ENCODE measurements around the gene DNAJC5G. TPM values are rescaled to one million over a fixed set of nuclear protein-coding genes. Genes with fewer than 3 reads are reported as not detected.

Gene DNAJC5G
- total and polyA plus RNA-seq, 9 of the 15 experiments (the other 6 are each of a cell fraction or from before 2014, with no cell fraction given): not detected

DNA sequence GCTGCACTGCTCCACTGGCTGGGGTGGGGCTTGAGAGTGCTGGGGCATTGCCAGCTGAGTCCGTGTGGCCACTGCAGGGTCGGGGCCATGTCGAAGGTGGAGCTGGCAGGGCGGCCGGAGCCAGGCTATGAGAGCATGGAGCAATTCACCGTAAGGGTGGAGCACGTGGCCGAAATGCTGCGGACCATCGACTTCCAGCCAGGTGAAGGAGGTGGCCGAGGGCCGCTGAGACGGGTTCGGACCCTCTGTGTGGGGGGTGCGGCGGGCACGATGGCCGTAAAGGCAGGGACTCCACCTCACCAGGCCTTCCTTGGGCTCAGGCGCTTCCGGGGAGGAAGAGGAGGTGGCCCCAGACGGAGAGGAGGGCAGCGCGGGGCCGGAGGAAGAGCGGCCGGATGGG is 30.9 kb downstream of the DNAJC5G start:
- intact Hi-C loops (cut with micrococcal nuclease): no loop called here
- Histone ChIP-seq H3K4me2 (ENCODE audit: insufficient read depth, low read length) (no peak overlapping the region), H3K9me1 (ENCODE audit: control insufficient read depth, insufficient read depth, low read length) (no peaks in the 10 kb centered on the region), H3K27ac (ENCODE audit: extremely low read depth, low read depth, low read length) (no peak overlapping the region), H3K36me3 (ENCODE audit: control insufficient read depth, insufficient read depth, low read length) (peaks cover 15% of the 10 kb centered on the region; the same call in 2 of the 3 replicates), H3K27me3 (ENCODE audit: control insufficient read depth in 2 of 2, insufficient read depth in 2 of 2, low read length in 2 of 2) (no peaks in the 10 kb centered on the region), H2AFZ (ENCODE audit: low read depth, low read length) (no peak overlapping the region), H3K9me3 (replicated peaks; ENCODE audit: control insufficient read depth, insufficient read depth, low read depth, low read length) (no peaks in the 10 kb centered on the region), H3K4me1 (replicated peaks in 1 of 2; ENCODE audit: control insufficient read depth in 2 of 2, insufficient read depth in 2 of 2, low read length in 2 of 2) (peaks cover 0 to 8% of the 10 kb centered on the region in 2 experiments; a peak in 3 of 5 replicates), H3K4me3 (no peak overlapping the region), H4K20me1 (replicated peaks; ENCODE audit: control insufficient read depth, insufficient read depth, low read length) (no peaks in the 10 kb centered on the region), H3K9ac (ENCODE audit: insufficient read depth in 1 of 2, low read depth in 2 of 2, low read length in 2 of 2) (no peak overlapping the region), H3K79me2 (ENCODE audit: control insufficient read depth, insufficient read depth, low read length) (no peaks in the 10 kb centered on the region)
- ChIA-PET POLR2A (interaction anchor here (1.0 kb wide), 1 partner anchor 178 kb away, joined by 3 read pairs; no protein-coding TSS in a partner anchor), CTCF (ENCODE audit: low intra/inter-chr PET ratio) (no interaction called here)
- TF ChIP-seq NELFE (IDR thresholded peaks at IDR 0.05; ENCODE audit: insufficient read depth, insufficient read length) (no peak), RBM22 (IDR thresholded peaks at IDR 0.05; ENCODE audit: low read depth, low read length, poor library complexity, severe bottlenecking) (peak; percentile 6), POLR2G (IDR thresholded peaks at IDR 0.05; ENCODE audit: low read depth, low read length) (no peak), SAP30 (IDR thresholded peaks at IDR 0.05; ENCODE audit: borderline replicate concordance, insufficient read depth, low read depth, low read length, poor library complexity, severe bottlenecking) (no peak), SMAD3 (CRISPR knock-in tag; conservative IDR thresholded peaks at IDR 0.05) (no peak)
- TF ChIP-seq, protein P1, sequence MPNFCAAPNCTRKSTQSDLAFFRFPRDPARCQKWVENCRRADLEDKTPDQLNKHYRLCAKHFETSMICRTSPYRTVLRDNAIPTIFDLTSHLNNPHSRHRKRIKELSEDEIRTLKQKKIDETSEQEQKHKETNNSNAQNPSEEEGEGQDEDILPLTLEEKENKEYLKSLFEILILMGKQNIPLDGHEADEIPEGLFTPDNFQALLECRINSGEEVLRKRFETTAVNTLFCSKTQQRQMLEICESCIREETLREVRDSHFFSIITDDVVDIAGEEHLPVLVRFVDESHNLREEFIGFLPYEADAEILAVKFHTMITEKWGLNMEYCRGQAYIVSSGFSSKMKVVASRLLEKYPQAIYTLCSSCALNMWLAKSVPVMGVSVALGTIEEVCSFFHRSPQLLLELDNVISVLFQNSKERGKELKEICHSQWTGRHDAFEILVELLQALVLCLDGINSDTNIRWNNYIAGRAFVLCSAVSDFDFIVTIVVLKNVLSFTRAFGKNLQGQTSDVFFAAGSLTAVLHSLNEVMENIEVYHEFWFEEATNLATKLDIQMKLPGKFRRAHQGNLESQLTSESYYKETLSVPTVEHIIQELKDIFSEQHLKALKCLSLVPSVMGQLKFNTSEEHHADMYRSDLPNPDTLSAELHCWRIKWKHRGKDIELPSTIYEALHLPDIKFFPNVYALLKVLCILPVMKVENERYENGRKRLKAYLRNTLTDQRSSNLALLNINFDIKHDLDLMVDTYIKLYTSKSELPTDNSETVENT (CRISPR knock-in tag; IDR thresholded peaks at IDR 0.05): no peak
- ATAC-seq (no peak), FAIRE-seq (no peak), DNase-seq (ENCODE audit: extremely low read depth in 1 of 4, low spot score in 3 of 4) (no peak)
- BruUV-seq (replicated peaks): no TSS peak
- in situ Hi-C loops (cut with MboI): no loop called here
- WGBS (ENCODE audit: insufficient coverage, low coverage, missing lambda C conversion rate): 94% methylated on average over 25 of the region's 26 CpGs

All from K562 (cell line).